Stomach (tissue), 4 donors: ENCODE data around the gene PTPRK.

Source experiments
- CTCF ChIP-seq, 7 experiments: fragments of 450-650 bp in 4 of 7; fragments of 200-600 bp in 3 of 7; sonication (generic) in 3 of 7; IDR thresholded peaks; one replicate each; pipeline ENCODE4 v1.5.1; 2016 to 2019; ENCODE audit warnings: antibody characterized with exemption in 7 of 7, control low read depth in 2 of 7, mild to moderate bottlenecking in 1 of 7
- POLR2A ChIP-seq, 4 donors: fragments of 450-650 bp; IDR thresholded peaks; one replicate each; pipeline ENCODE4 v1.6.1; 2016; ENCODE audit warnings: antibody characterized with exemption in 4 of 4, control low read depth in 2 of 4, mild to moderate bottlenecking in 1 of 4, moderate library complexity in 1 of 4

GRCh38 chr6:128519132-128519930, 1.1 kb downstream of the PTPRK start:
- TF ChIP-seq CTCF (IDR thresholded peaks at IDR 0.05) (no peak), POLR2A (IDR thresholded peaks at IDR 0.05) (no peak)
